Measurements from ENCODE around the gene NUCKS1. TPM values are rescaled to one million over a fixed set of nuclear protein-coding genes. Genes with fewer than 3 reads are reported as not detected.

The NUCKS1 gene
- polyA plus RNA-seq, 3 donors = 4.2 to 4.9 (median 4.2) TPM

- Histone ChIP-seq H3K9ac (ENCODE audit: insufficient read depth, low read length, poor library complexity, severe bottlenecking) (no peak overlapping the region), H4K20me1 (ENCODE audit: insufficient read depth, low read length) (peaks cover 2% of the 10 kb centered on the region), H3K4me1 (ENCODE audit: control insufficient read depth in 1 of 2, insufficient read depth in 2 of 2, low read length in 2 of 2) (peaks cover 4 to 5% of the 10 kb centered on the region in 2 donors), H3K27ac (ENCODE audit: low read depth in 1 of 2, low read length in 2 of 2) (no peak overlapping the region), H3K9me3 (replicated peaks in 1 of 2; ENCODE audit: control insufficient read depth in 1 of 2, insufficient read depth in 1 of 2, low read length in 2 of 2) (no peaks in the 10 kb centered on the region), H3K27me3 (ENCODE audit: control insufficient read depth in 2 of 2, insufficient read depth in 2 of 2, low read length in 2 of 2) (no peaks in the 10 kb centered on the region), H3K79me2 (ENCODE audit: insufficient read depth, low read length) (peaks cover 5% of the 10 kb centered on the region), H3K4me3 (replicated peaks in 1 of 3; ENCODE audit: low read depth in 2 of 3, low read length in 3 of 3) (no peak overlapping the region), H2AFZ (ENCODE audit: insufficient read depth, low read depth, low read length, poor library complexity, severe bottlenecking) (no peak overlapping the region), H3K36me3 (replicated peaks in 1 of 2; ENCODE audit: control insufficient read depth in 1 of 2, insufficient read depth in 2 of 2, low read length in 2 of 2) (peaks cover 62 to 97% of the 10 kb centered on the region in 2 donors), H3K4me2 (replicated peaks; ENCODE audit: extremely low read depth, low read length, poor library complexity, severe bottlenecking) (no peak overlapping the region)
- Mint-ChIP-seq H3K36me3 (peaks cover 62 to 80% of the 10 kb centered on the region in 2 donors), H3K27ac (peak overlapping the region in 1 of 7 donors; percentile 40), H3K9me3 (no peaks in the 10 kb centered on the region), H3K27me3 (ENCODE audit: low read depth in 3 of 3) (no peaks in the 10 kb centered on the region), H3K4me1 (peaks cover 11% of the 10 kb centered on the region), H3K4me3 (no peak overlapping the region)
- TF ChIP-seq CTCF (IDR thresholded peaks at IDR 0.05) = no peak
- intact Hi-C loops (cut with micrococcal nuclease) = loop anchor here in 1 of 2 donors (10.0 kb wide), 1 partner anchor 185 kb away; no protein-coding TSS in a partner anchor
- no peak for DNase-seq
Observed at GRCh38 chr1:205719762-205720161, 30.2 kb downstream of the NUCKS1 start.

GRCh38 chr1:205719015-205719414 is 31.0 kb downstream of the NUCKS1 start:
- H3K4me3 Mint-ChIP-seq = no peak overlapping the region
- H3K9me3 Mint-ChIP-seq = no peaks in the 10 kb centered on the region
- Histone ChIP-seq H3K4me1 (ENCODE audit: control insufficient read depth in 1 of 2, insufficient read depth in 2 of 2, low read length in 2 of 2) (peaks cover 4 to 5% of the 10 kb centered on the region in 2 donors), H2AFZ (ENCODE audit: insufficient read depth, low read depth, low read length, poor library complexity, severe bottlenecking) (no peak overlapping the region), H3K27me3 (ENCODE audit: control insufficient read depth in 2 of 2, insufficient read depth in 2 of 2, low read length in 2 of 2) (no peaks in the 10 kb centered on the region), H3K4me2 (replicated peaks; ENCODE audit: extremely low read depth, low read length, poor library complexity, severe bottlenecking) (no peak overlapping the region), H3K79me2 (ENCODE audit: insufficient read depth, low read length) (no peaks in the 10 kb centered on the region), H3K9ac (ENCODE audit: insufficient read depth, low read length, poor library complexity, severe bottlenecking) (no peak overlapping the region), H4K20me1 (ENCODE audit: insufficient read depth, low read length) (no peaks in the 10 kb centered on the region), H3K4me3 (replicated peaks in 1 of 3; ENCODE audit: low read depth in 2 of 3, low read length in 3 of 3) (no peak overlapping the region), H3K27ac (ENCODE audit: low read depth in 1 of 2, low read length in 2 of 2) (no peak overlapping the region), H3K36me3 (replicated peaks in 1 of 2; ENCODE audit: control insufficient read depth in 1 of 2, insufficient read depth in 2 of 2, low read length in 2 of 2) (peaks cover 60 to 90% of the 10 kb centered on the region in 2 donors), H3K9me3 (replicated peaks in 1 of 2; ENCODE audit: control insufficient read depth in 1 of 2, insufficient read depth in 1 of 2, low read length in 2 of 2) (no peaks in the 10 kb centered on the region)
- H3K36me3 Mint-ChIP-seq = peaks cover 62 to 79% of the 10 kb centered on the region in 2 donors
- 76% methylated on average over 2 of the region's 3 CpGs for WGBS (ENCODE audit: insufficient coverage)
- TF ChIP-seq CTCF (IDR thresholded peaks at IDR 0.05) = no peak
- peaks cover 16% of the 10 kb centered on the region for H3K4me1 Mint-ChIP-seq
- intact Hi-C loops (cut with micrococcal nuclease) = loop anchor here in 1 of 2 donors (10.0 kb wide), 1 partner anchor 184 kb away; no protein-coding TSS in a partner anchor
- H3K27me3 Mint-ChIP-seq (ENCODE audit: low read depth in 3 of 3) = no peaks in the 10 kb centered on the region
- H3K27ac Mint-ChIP-seq = peak overlapping the region in 1 of 7 donors; percentile 44
- DNase-seq = no peak
